ELF-1 (cell line): ENCODE measurements around the gene CPNE2.
"Not testable (repeated sequence)": the region's sequence is repeated elsewhere in the genome, so short reads cannot be mapped to it uniquely, and the experiment has no call there.

Source experiments
- DNase-seq: peaks from one replicate; pipeline ENCODE4 v3.0.0-alpha.2; 2016; ENCODE audit warnings: low read depth, low spot score

CPNE2 gene

GRCh38 chr16:57069635-57070370 lies 22.6 kb upstream of the CPNE2 start:
- DNase-seq: no peak

GRCh38 chr16:57070424-57070823 lies 22.0 kb upstream of the CPNE2 start:
- no peak for DNase-seq

- not testable (repeated sequence) for DNase-seq
These were observed 21.2 kb upstream of the CPNE2 start for GRCh38 chr16:57071081-57071732.

- no peak for DNase-seq
These were observed 20.4 kb upstream of the CPNE2 start for GRCh38 chr16:57071831-57072582.

GRCh38 chr16:57072616-57073275 lies 19.6 kb upstream of the CPNE2 start:
- no peak for DNase-seq

GRCh38 chr16:57077714-57078113 lies 14.7 kb upstream of the CPNE2 start:
- no peak for DNase-seq

- DNase-seq: no peak
These were observed 10.6 kb upstream of the CPNE2 start for GRCh38 chr16:57081744-57082143.

GRCh38 chr16:57082664-57083063 lies 9.7 kb upstream of the CPNE2 start:
- DNase-seq: no peak

- DNase-seq: no peak
These were observed 8.8 kb upstream of the CPNE2 start for GRCh38 chr16:57083485-57084126.

- peak; percentile 79 for DNase-seq
These were observed 8.1 kb upstream of the CPNE2 start for GRCh38 chr16:57084257-57084770.

GRCh38 chr16:57084996-57085395 lies 7.4 kb upstream of the CPNE2 start:
- DNase-seq: no peak

- no peak for DNase-seq
These were observed 5.4 kb upstream of the CPNE2 start for GRCh38 chr16:57087003-57087402.

- no peak for DNase-seq
These were observed 3.0 kb upstream of the CPNE2 start for GRCh38 chr16:57089406-57089805.

GRCh38 chr16:57091200-57091974 lies 996 bp upstream of the CPNE2 start:
- peak; percentile 99 for DNase-seq

GRCh38 chr16:57092786-57093411 lies 516 bp downstream of the CPNE2 start:
- no peak for DNase-seq

- DNase-seq: no peak
These were observed 1.5 kb downstream of the CPNE2 start for GRCh38 chr16:57093666-57094564.

GRCh38 chr16:57094911-57095310 lies 2.5 kb downstream of the CPNE2 start:
- DNase-seq: no peak

- DNase-seq: no peak
These were observed 3.8 kb downstream of the CPNE2 start for GRCh38 chr16:57096192-57096591.

GRCh38 chr16:57096793-57097192 lies 4.4 kb downstream of the CPNE2 start:
- no peak for DNase-seq
